Memory B cell (primary cell): ENCODE results near the gene HSD17B12.
A peak's percentile ranks its signal among the peaks of the same experiment; 100 is the strongest.
"Not testable (repeated sequence)": the region's sequence is repeated elsewhere in the genome, so short reads cannot be mapped to it uniquely, and the experiment has no call there.

ENCODE experiments used
- ATAC-seq: fragments of 150-1000 bp; cut with Tn5 transposase; 2 replicates; pipeline ENCODE4 v1.10.0; 2021; ENCODE audit warnings: low read depth, mild to moderate bottlenecking, moderate library complexity
- DNase-seq, 2 donors: peaks; one replicate each; pipeline ENCODE4 v3.0.0; 2022; ENCODE audit warnings: low spot score in 2 of 2
- H3K27ac Mint-ChIP-seq: one replicate; pipeline ENCODE4 v1.8.0; 2022; ENCODE audit warnings: mild to moderate bottlenecking, moderate library complexity, mixed read lengths
- H3K27me3 Mint-ChIP-seq: one replicate; pipeline ENCODE4 v1.8.0; 2022; ENCODE audit warnings: mixed read lengths
- H3K36me3 Mint-ChIP-seq: one replicate; pipeline ENCODE4 v1.8.0; 2022; ENCODE audit warnings: mild to moderate bottlenecking, mixed read lengths
- H3K4me1 Mint-ChIP-seq: one replicate; pipeline ENCODE4 v1.8.0; 2022; ENCODE audit warnings: mixed read lengths
- H3K4me3 Mint-ChIP-seq: one replicate; pipeline ENCODE4 v1.8.0; 2022; ENCODE audit warnings: mild to moderate bottlenecking, moderate library complexity, mixed read lengths
- H3K9me3 Mint-ChIP-seq: one replicate; pipeline ENCODE4 v1.8.0; 2022; ENCODE audit warnings: mixed read lengths

HSD17B12 gene

GRCh38 chr11:43680521-43681400 is at the start of gene HSD17B12:
Gene HSD17B12 (plus strand): TSS chr11:43680738. CDS start chr11:43680828, 90 bp downstream.
- DNase-seq (peak; percentile 92 to 99), ATAC-seq (peak; percentile 91)
- Mint-ChIP-seq H3K4me3 (peak within 1 kb of the TSS; percentile 89), H3K4me1 (peaks cover 22% of the 10 kb centered on the region), H3K9me3 (no peaks in the 10 kb centered on the region), H3K27ac (peak within 1 kb of the TSS; percentile 97), H3K36me3 (peaks cover 6% of the 10 kb centered on the region), H3K27me3 (no peaks in the 10 kb centered on the region)

- ATAC-seq = no peak
Observed at GRCh38 chr11:43631732-43632131, 48.8 kb upstream of the HSD17B12 start.

DNA sequence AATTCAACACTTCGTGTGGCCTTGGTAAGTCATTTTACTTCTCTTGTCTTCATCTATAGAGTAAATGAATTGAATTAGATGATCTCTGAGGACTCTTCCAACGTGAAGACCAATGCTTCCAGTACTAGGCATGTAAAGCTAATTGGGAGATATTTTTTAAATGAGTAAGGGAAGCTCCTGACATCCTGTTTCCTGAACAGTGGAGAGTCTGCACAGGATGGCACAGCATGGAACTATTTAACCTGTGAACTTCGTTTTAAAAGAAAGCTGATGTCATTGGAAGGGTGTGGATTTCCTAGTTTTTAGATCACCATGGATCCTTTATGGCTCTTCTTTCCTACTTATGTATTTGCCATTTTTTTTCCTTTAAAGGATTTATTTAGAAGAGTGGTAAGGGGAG is 48.4 kb upstream of the HSD17B12 start:
- Mint-ChIP-seq H3K4me3 (no peak overlapping the region), H3K27me3 (peaks cover 14% of the 10 kb centered on the region), H3K4me1 (no peaks in the 10 kb centered on the region), H3K27ac (no peak overlapping the region), H3K9me3 (no peaks in the 10 kb centered on the region), H3K36me3 (no peaks in the 10 kb centered on the region)
- no peak for ATAC-seq
- DNase-seq = no peak

More at GRCh38 chr11:43631732-43632131, 48.8 kb upstream of the HSD17B12 start:
- no peak for DNase-seq
- Mint-ChIP-seq H3K9me3 (no peaks in the 10 kb centered on the region), H3K27me3 (peaks cover 14% of the 10 kb centered on the region), H3K27ac (no peak overlapping the region), H3K4me1 (no peaks in the 10 kb centered on the region), H3K4me3 (no peak overlapping the region), H3K36me3 (no peaks in the 10 kb centered on the region)

- Mint-ChIP-seq H3K36me3 (no peaks in the 10 kb centered on the region), H3K4me3 (no peak overlapping the region), H3K27me3 (peaks cover 22% of the 10 kb centered on the region), H3K9me3 (no peaks in the 10 kb centered on the region), H3K4me1 (peaks cover under 1% of the 10 kb centered on the region), H3K27ac (no peak overlapping the region)
- DNase-seq (no peak), ATAC-seq (no peak)
Observed at GRCh38 chr11:43638717-43639116, 41.8 kb upstream of the HSD17B12 start.

DNA sequence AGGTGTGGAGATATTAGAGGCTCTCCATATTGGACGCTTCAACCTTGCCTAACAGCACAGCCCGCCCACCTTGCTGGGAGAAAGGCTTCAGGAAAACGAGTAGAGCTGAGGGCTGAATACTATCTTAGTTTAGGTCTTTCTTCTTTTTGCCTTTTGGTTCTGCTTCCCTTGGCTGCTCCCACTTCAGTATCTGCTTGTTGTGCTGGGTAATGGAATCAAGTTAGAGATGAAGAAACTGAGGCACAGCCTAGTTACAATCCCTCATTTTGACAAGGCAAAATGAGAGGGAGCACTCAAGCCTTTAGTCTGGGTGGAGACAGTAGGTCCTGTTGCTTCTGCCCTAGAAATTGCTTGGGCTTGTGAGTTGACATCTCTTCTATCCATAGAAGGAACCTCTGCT is 41.3 kb upstream of the HSD17B12 start:
- Mint-ChIP-seq H3K4me1 (peaks cover 3% of the 10 kb centered on the region), H3K36me3 (no peaks in the 10 kb centered on the region), H3K27ac (no peak overlapping the region), H3K27me3 (peaks cover 20% of the 10 kb centered on the region), H3K4me3 (no peak overlapping the region), H3K9me3 (no peaks in the 10 kb centered on the region)
- DNase-seq (no peak), ATAC-seq (no peak)

- Mint-ChIP-seq H3K9me3 (no peaks in the 10 kb centered on the region), H3K4me1 (peaks cover 7% of the 10 kb centered on the region), H3K4me3 (no peak overlapping the region), H3K36me3 (no peaks in the 10 kb centered on the region), H3K27me3 (peaks cover 16% of the 10 kb centered on the region), H3K27ac (no peak overlapping the region)
- DNase-seq = no peak
- ATAC-seq = no peak
Observed at GRCh38 chr11:43639920-43640319, 40.6 kb upstream of the HSD17B12 start.

- Mint-ChIP-seq H3K36me3 (peaks cover 1% of the 10 kb centered on the region), H3K27ac (peak overlapping the region; percentile 91), H3K9me3 (no peaks in the 10 kb centered on the region), H3K4me3 (peak overlapping the region; percentile 96), H3K27me3 (peaks cover 10% of the 10 kb centered on the region), H3K4me1 (peaks cover 7% of the 10 kb centered on the region)
- ATAC-seq = peak; percentile 100
- DNase-seq = peak; percentile 76 to 79
Observed at GRCh38 chr11:43643898-43644620, 36.5 kb upstream of the HSD17B12 start.

- Mint-ChIP-seq H3K36me3 (peaks cover 4% of the 10 kb centered on the region), H3K4me1 (peaks cover 7% of the 10 kb centered on the region), H3K27ac (peak overlapping the region; percentile 91), H3K27me3 (peaks cover 3% of the 10 kb centered on the region), H3K9me3 (no peaks in the 10 kb centered on the region), H3K4me3 (peak overlapping the region; percentile 96)
- DNase-seq (no peak), ATAC-seq (no peak)
Observed at GRCh38 chr11:43644621-43645299, 35.8 kb upstream of the HSD17B12 start.

DNA sequence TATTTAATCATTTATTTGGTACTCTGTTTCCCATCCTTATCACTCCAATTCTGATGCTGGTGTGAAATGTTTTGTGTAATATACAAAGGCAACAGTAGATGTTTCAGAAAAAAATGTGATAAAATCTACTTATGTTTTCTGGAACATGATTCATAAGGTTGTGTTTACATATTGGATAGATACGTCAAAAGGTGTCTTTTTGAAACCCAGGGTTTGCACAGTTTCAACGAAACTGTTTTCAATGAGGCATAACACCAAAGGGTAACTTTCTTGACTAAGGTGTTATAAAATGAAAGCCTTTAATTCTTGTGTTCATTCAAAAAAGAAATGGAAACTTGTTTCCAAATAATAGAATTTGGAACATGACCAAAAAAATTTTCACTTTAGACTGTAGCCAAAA is 33.8 kb upstream of the HSD17B12 start:
- no peak overlapping the region for H3K27ac Mint-ChIP-seq
- ATAC-seq (no peak), DNase-seq (no peak)
- H3K36me3 Mint-ChIP-seq = peaks cover 14% of the 10 kb centered on the region
- H3K4me3 Mint-ChIP-seq = no peak overlapping the region
- peaks cover 3% of the 10 kb centered on the region for H3K9me3 Mint-ChIP-seq
- peaks cover 7% of the 10 kb centered on the region for H3K4me1 Mint-ChIP-seq
- no peaks in the 10 kb centered on the region for H3K27me3 Mint-ChIP-seq

DNA sequence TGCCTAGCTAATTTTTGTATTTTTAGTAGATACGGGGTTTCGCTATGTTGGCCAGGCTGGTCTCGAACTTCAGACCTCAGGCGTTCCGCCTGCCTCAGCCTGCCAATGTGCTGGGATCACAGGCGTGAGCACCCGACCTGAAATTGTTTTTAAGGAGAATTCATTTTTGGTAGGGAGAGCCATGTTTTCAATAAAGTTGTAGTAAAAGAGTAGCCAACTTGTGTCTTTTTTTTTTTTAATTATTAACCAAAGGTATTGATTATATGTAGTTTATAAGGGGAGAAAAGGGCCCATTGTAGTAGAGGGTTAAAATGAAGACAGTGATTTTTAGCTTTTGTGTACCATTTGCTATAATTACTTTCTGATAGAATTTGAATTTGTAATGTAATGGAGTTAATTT is 31.6 kb upstream of the HSD17B12 start:
- no peak overlapping the region for H3K4me3 Mint-ChIP-seq
- H3K27me3 Mint-ChIP-seq = no peaks in the 10 kb centered on the region

DNA sequence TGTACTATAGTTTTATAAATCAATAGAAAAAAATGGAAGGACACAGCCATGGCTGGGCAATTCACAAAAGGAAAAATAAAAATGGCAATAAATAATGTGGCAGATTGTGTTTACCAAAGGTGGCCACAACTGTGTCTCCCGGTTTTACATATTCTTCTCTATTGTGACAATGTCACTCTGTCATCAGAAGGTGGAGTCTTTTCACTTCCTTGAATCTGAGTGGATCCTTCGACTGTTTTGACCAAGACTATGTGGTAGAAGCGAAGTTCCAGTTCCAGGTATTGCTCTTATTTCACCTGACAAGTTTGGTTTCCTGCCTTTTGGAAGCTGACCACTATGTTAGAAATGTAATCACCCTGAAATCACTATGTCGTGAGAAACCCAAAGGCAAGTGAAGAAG is 31.0 kb upstream of the HSD17B12 start:
- DNase-seq (no peak), ATAC-seq (no peak)
- no peak overlapping the region for H3K4me3 Mint-ChIP-seq
- H3K27ac Mint-ChIP-seq = no peak overlapping the region
- peaks cover 14% of the 10 kb centered on the region for H3K36me3 Mint-ChIP-seq
- peaks cover 4% of the 10 kb centered on the region for H3K4me1 Mint-ChIP-seq
- no peaks in the 10 kb centered on the region for H3K27me3 Mint-ChIP-seq
- peaks cover 3% of the 10 kb centered on the region for H3K9me3 Mint-ChIP-seq

More for the DNA sequence above, 31.6 kb upstream of the HSD17B12 start:
- no peak for ATAC-seq
- peaks cover 4% of the 10 kb centered on the region for H3K4me1 Mint-ChIP-seq
- DNase-seq = no peak
- no peak overlapping the region for H3K27ac Mint-ChIP-seq
- H3K36me3 Mint-ChIP-seq = peaks cover 14% of the 10 kb centered on the region
- peaks cover 3% of the 10 kb centered on the region for H3K9me3 Mint-ChIP-seq

- DNase-seq (no peak), ATAC-seq (no peak)
- Mint-ChIP-seq H3K9me3 (peaks cover 3% of the 10 kb centered on the region), H3K4me1 (no peaks in the 10 kb centered on the region), H3K36me3 (peaks cover 14% of the 10 kb centered on the region), H3K4me3 (no peak overlapping the region), H3K27ac (no peak overlapping the region), H3K27me3 (no peaks in the 10 kb centered on the region)
Observed at GRCh38 chr11:43649921-43650320, 30.6 kb upstream of the HSD17B12 start.

DNA sequence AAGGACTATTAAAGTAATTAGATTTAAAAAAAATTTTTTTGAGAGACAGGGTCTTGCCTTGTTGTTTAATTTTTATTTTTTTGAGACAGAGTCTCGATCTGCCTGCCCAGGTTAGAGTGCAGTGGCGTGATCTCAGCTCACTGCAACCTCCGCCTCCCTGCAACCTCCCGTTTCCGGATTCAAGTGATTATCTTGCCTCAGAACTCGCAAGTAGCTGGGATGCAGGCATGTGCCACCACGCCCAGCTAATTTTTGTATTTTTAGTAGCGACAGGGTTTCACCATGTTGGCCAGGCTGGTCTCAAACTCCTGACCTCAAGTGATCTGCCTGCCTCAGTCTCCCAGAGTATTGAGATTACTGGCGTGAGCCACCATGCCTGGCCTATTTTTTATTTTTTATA is 17.5 kb upstream of the HSD17B12 start:
- peaks cover 16% of the 10 kb centered on the region for H3K27me3 Mint-ChIP-seq
- H3K9me3 Mint-ChIP-seq, H3K4me3 Mint-ChIP-seq, H3K27ac Mint-ChIP-seq, ATAC-seq, DNase-seq, H3K4me1 Mint-ChIP-seq, H3K36me3 Mint-ChIP-seq: not testable (repeated sequence)

GRCh38 chr11:43664295-43664694 is 16.2 kb upstream of the HSD17B12 start:
- no peaks in the 10 kb centered on the region for H3K36me3 Mint-ChIP-seq
- H3K9me3 Mint-ChIP-seq = no peaks in the 10 kb centered on the region
- H3K4me3 Mint-ChIP-seq = no peak overlapping the region
- H3K27me3 Mint-ChIP-seq = peaks cover 15% of the 10 kb centered on the region
- no peak overlapping the region for H3K27ac Mint-ChIP-seq
- DNase-seq (no peak), ATAC-seq (no peak)
- H3K4me1 Mint-ChIP-seq = no peaks in the 10 kb centered on the region
